Body of pancreas (tissue), 4 donors: ENCODE measurements around the gene PITPNM2. TPM values are rescaled to one million over a fixed set of nuclear protein-coding genes. Genes with fewer than 3 reads are reported as not detected.

ENCODE experiments used
- ATAC-seq: fragments of 150-250 bp; one replicate; pipeline ENCODE4 v1.9.1; 2016
- DNase-seq, 4 donors: peaks; one replicate each; pipeline ENCODE4 v3.0.0-alpha.2; 2019
- H3K27ac ChIP-seq, 4 donors: fragments of 200-600 bp; sonication (generic); 1 replicate in 3 of 4; 2 replicates in 1 of 4; pipeline versions ENCODE4 v1.5.1 to v1.6.1; 2016 to 2019; ENCODE audit warnings: mild to moderate bottlenecking in 1 of 4, mixed read lengths in 1 of 4, moderate library complexity in 1 of 4
- H3K27me3 ChIP-seq, 2 donors: fragments of 200-600 bp; sonication (generic); one replicate each; pipeline ENCODE4 v1.6.0; 2016; ENCODE audit warnings: mild to moderate bottlenecking in 1 of 2
- H3K36me3 ChIP-seq, 2 donors: fragments of 200-600 bp; sonication (generic); replicated peaks in 1 of 2; 2 replicates each; pipeline ENCODE4 v1.5.1; 2016; ENCODE audit warnings: low read depth in 2 of 2; ENCODE audit not compliant: insufficient read depth in 1 of 2
- H3K4me1 ChIP-seq: fragments of 200-600 bp; sonication (generic); one replicate; pipeline ENCODE4 v1.6.0; 2016
- H3K4me3 ChIP-seq, 2 donors: fragments of 200-600 bp; sonication (generic); 1 replicate in 1 of 2; 2 replicates in 1 of 2; pipeline ENCODE4 v1.5.1; 2016 to 2019
- H3K9me3 ChIP-seq, 3 donors: fragments of 200-600 bp; sonication (generic); 1 replicate in 2 of 3; 2 replicates in 1 of 3; pipeline ENCODE4 v1.5.1; 2016
- CTCF ChIP-seq, 7 experiments: fragments of 450-650 bp in 4 of 7; fragments of 200-600 bp in 3 of 7; sonication (generic) in 3 of 7; IDR thresholded peaks; one replicate each; pipeline ENCODE4 v1.5.1; 2016 to 2019; ENCODE audit warnings: antibody characterized with exemption in 7 of 7
- POLR2A ChIP-seq, 3 donors: fragments of 450-650 bp; IDR thresholded peaks; one replicate each; pipeline ENCODE4 v1.6.1; 2016; ENCODE audit warnings: antibody characterized with exemption in 3 of 3, mild to moderate bottlenecking in 2 of 3
- WGBS, 2 donors: methylation state at CpG; one replicate each; pipeline ENCODE4 v1.1.5; 2017; 5-methylcytosine and 5-hydroxymethylcytosine counted together
- intact Hi-C: fragments of 100-400 bp; cut with DNase I; formaldehyde crosslinking; loops from one replicate; pipeline ENCODE4 v1.15.1; 2023
- total RNA-seq, 2 donors: library from RNA; depleted of rRNA; stranded (reverse); fragments of >200 nt; gene quantifications; one replicate each; pipeline ENCODE4 v1.1.0, GENCODE V29; 2016

Gene PITPNM2
- total RNA-seq, 2 donors from 2014 or later, result 3.6 to 7.6 TPM

DNA sequence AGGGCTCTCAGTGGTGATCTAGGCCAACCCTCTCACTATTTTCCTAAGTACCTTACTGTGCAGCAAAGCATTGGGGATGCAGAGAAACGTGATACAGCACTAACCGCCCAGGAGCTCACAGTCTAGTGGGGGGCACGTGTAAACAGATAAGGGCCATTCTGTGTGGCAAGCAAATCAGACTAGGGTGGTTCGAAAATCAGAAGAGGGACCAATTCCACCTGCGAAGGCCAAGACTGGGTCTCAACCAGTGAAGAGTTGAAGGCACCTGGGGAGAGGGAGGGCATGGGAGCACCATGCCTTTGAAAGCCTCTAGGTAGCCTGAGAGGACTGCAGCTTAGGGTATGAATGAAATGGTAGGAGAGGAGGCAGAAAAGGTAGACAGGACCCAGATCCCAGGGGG lies 2.2 kb downstream of the PITPNM2 start:
- H3K4me1 ChIP-seq, result peaks cover 27% of the 10 kb centered on the region
- H3K4me3 ChIP-seq, result no peak overlapping the region
- H3K36me3 ChIP-seq, result no peaks in the 10 kb centered on the region
- no peaks in the 10 kb centered on the region for H3K27me3 ChIP-seq
- intact Hi-C loops, result no loop called here
- no peak for ATAC-seq
- no peak overlapping the region for H3K27ac ChIP-seq
- WGBS, 2 donors, result 76 to 80% methylated on average over 5 of the region's 5 CpGs
- no peaks in the 10 kb centered on the region for H3K9me3 ChIP-seq
- DNase-seq, result no peak
- no peak for TF ChIP-seq CTCF (IDR thresholded peaks at IDR 0.05)
- no peak for TF ChIP-seq POLR2A (IDR thresholded peaks at IDR 0.05)

- H3K4me1 ChIP-seq, result peaks cover 32% of the 10 kb centered on the region
- H3K4me3 ChIP-seq, result no peak overlapping the region
- no peaks in the 10 kb centered on the region for H3K36me3 ChIP-seq
- DNase-seq (no peak), ATAC-seq (no peak)
- H3K9me3 ChIP-seq, result no peaks in the 10 kb centered on the region
- WGBS, 2 donors, result 81 to 85% methylated on average over 9 of the region's 9 CpGs
- no peaks in the 10 kb centered on the region for H3K27me3 ChIP-seq
- H3K27ac ChIP-seq, result no peak overlapping the region
- intact Hi-C loops, result no loop called here
- TF ChIP-seq POLR2A (IDR thresholded peaks at IDR 0.05) (no peak), CTCF (IDR thresholded peaks at IDR 0.05) (no peak)
Measured at GRCh38 chr12:123148223-123148622, 2.7 kb downstream of the PITPNM2 start.

- Histone ChIP-seq H3K27ac (no peak overlapping the region), H3K4me1 (peaks cover 52% of the 10 kb centered on the region), H3K9me3 (no peaks in the 10 kb centered on the region), H3K36me3 (no peaks in the 10 kb centered on the region), H3K27me3 (no peaks in the 10 kb centered on the region), H3K4me3 (no peak overlapping the region)
- no peak for ATAC-seq
- no peak for DNase-seq
- 70 to 79% methylated on average over 2 of the region's 2 CpGs for WGBS, 2 donors
- TF ChIP-seq POLR2A (IDR thresholded peaks at IDR 0.05), result no peak
- TF ChIP-seq CTCF (IDR thresholded peaks at IDR 0.05), result no peak
- intact Hi-C loops, result no loop called here
Measured at GRCh38 chr12:123145211-123145610, 5.7 kb downstream of the PITPNM2 start.

- no peaks in the 10 kb centered on the region for H3K9me3 ChIP-seq
- TF ChIP-seq POLR2A (IDR thresholded peaks at IDR 0.05) (no peak), CTCF (IDR thresholded peaks at IDR 0.05) (no peak)
- no peak for ATAC-seq
- no peak overlapping the region for H3K4me3 ChIP-seq
- no peaks in the 10 kb centered on the region for H3K36me3 ChIP-seq
- H3K27ac ChIP-seq, result peak overlapping the region in 2 of 4 donors; percentile 77 to 82
- DNase-seq, result no peak
- peaks cover 46% of the 10 kb centered on the region for H3K4me1 ChIP-seq
- intact Hi-C loops, result no loop called here
- no peaks in the 10 kb centered on the region for H3K27me3 ChIP-seq
- WGBS, 2 donors, result 85 to 88% methylated on average over 4 of the region's 4 CpGs
Measured at GRCh38 chr12:123143736-123144461, 7.0 kb downstream of the PITPNM2 start.
